ENCODE data around the gene PECR.
"Not testable (repeated sequence)": the region's sequence is repeated elsewhere in the genome, so short reads cannot be mapped to it uniquely, and the experiment has no call there.

PECR gene

DNA sequence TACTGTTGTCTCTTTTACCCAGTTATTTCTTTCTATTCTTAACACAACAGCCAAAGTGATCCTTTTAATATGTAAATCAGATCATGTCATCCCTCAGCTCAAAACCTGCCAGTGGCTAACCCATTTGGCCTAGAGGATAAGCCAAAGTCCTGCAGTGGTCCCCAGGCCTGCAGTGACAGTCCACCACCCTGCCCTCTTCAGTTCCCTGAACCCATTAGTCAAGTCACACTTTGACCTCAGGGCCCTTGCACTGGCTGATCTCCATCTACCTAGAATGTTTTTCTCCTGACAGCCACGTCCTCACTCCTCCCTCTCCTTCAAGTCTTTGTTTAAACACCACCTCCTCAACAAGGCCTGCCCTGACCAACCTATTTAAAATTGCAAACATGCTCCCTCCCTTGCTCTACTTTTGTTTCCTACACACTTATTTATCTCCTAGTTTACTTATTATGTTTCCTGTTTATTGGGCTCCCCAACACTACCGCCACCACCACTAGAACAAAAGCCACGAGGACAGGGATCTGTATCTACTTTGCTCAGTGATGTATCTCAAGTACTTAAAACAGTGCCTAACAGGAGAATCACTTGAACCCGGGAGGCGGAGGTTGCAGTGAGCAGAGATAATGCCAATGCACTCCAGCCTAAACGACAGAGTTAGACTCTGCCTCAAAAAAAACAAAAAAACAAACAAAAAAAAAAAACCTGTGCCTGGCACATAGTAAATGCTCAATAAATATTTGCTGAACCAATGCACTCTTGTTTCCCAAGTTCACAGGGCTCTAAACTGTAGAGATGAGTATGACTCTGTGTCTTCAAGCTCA, 77.5 kb downstream of the PECR start:
- Mint-ChIP-seq H3K4me3 (no peak overlapping the region), H3K4me1 (ENCODE audit: low read depth) (peaks cover 35% of the 10 kb centered on the region), H3K27me3 (ENCODE audit: low read depth) (no peaks in the 10 kb centered on the region), H3K9me3 (no peaks in the 10 kb centered on the region), H3K36me3 (ENCODE audit: low read depth) (no peaks in the 10 kb centered on the region), H3K27ac (peak overlapping the region; percentile 24)
- DNase-seq (ENCODE audit: low spot score): no peak

DNA sequence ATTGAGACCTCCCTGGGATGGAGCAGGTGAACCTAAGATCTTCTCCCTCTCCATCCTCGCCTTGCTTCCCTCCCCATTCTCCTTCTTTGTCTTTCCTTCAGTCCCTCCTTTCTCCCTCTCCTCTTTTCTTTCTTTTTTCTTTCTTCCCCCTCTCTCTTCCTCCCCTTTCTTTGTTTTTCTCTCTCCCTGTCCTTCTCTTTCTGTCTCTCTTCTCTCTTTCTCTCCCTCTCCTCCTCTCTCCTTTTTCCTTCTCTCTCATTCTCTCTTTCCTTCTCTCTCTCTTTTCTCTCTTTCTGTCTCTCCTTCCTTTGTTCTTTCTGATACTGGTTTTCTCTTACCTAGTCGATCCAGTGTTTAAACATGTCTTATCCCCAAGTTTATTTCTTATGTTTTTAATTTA, 78.9 kb downstream of the PECR start:
- H3K27me3 Mint-ChIP-seq (ENCODE audit: low read depth): no peaks in the 10 kb centered on the region
- no peak for DNase-seq (ENCODE audit: low spot score)
- H3K27ac Mint-ChIP-seq: peak overlapping the region; percentile 18
- no peak overlapping the region for H3K4me3 Mint-ChIP-seq
- H3K36me3 Mint-ChIP-seq (ENCODE audit: low read depth): peaks cover 1% of the 10 kb centered on the region
- H3K9me3 Mint-ChIP-seq: no peaks in the 10 kb centered on the region
- peaks cover 36% of the 10 kb centered on the region for H3K4me1 Mint-ChIP-seq (ENCODE audit: low read depth)

DNA sequence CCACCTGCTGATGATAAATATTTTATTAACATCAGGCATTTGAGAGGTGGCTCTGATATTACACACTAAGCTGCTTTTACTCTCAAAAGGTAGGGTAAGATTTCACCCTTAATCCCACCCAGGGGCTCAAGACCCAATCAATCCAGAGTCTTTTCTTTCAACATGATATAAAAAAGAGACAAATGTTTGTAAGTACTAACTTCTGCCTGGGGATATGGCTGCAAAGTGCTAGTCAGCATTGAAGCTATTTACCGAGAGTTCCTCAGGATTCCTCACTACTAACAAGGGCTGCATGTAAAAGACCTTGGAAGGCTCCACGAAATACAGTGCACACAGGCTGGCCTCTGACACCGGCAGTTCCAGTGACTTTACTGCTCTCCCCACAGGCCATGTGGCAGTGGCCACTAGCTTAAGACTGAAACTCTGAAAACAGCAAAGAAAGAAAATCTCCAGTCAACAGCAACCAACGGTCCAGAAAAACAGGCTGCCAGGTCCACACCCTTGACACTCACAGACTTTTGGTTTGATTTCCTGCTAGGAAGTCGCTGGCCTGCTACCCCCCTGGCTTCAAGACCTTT, 79.4 kb downstream of the PECR start:
- no peak for DNase-seq (ENCODE audit: low spot score)
- peaks cover 40% of the 10 kb centered on the region for H3K4me1 Mint-ChIP-seq (ENCODE audit: low read depth)
- peak overlapping the region; percentile 18 for H3K27ac Mint-ChIP-seq
- H3K4me3 Mint-ChIP-seq: no peak overlapping the region
- H3K36me3 Mint-ChIP-seq (ENCODE audit: low read depth): peaks cover 3% of the 10 kb centered on the region
- no peaks in the 10 kb centered on the region for H3K27me3 Mint-ChIP-seq (ENCODE audit: low read depth)
- no peaks in the 10 kb centered on the region for H3K9me3 Mint-ChIP-seq

DNA sequence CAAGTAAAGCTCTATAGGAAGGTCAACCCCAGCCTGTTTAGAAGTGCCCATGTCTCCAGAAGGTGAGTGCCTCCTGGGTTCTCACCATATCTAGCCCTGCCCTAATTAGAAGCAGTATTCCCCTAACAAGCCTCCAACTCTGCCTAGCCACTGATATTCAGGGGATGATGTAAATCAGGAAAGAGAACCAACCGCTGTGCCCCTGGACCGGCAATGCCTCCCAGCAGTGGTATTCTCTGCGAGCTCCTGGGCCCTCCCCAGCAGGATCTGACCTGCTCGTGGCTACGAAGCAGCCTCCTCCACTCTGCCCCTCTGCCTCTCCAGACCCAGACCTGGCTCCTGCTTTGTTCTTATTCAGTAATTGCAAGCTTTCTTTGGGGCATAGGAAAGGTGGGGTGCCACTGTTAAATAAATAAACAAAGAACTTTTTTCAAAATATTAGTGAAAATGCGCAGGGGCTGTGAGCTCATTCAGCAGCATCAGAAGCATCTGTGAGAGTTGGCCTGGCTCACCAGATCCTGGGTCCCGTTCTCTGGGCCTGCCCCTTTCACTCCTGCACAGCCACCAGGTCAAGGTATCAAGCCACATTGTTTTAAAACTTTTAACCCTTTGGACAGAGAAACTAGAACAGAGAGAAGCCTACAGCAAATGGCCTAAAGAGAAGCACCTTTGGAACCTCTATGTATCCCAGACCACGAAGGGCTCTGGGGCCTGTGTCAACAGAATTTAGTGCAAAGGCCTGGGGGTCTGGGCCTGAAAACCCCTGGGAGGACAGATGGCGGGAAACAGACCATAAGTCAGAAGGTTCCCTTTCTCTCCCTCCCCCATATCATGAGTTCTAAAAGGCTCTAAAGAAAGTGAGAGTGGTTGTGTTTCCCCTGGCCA, 80.2 kb downstream of the PECR start:
- Mint-ChIP-seq H3K4me3 (no peak overlapping the region), H3K36me3 (ENCODE audit: low read depth) (peaks cover 3% of the 10 kb centered on the region), H3K4me1 (ENCODE audit: low read depth) (peaks cover 34% of the 10 kb centered on the region), H3K27ac (no peak overlapping the region), H3K9me3 (no peaks in the 10 kb centered on the region), H3K27me3 (ENCODE audit: low read depth) (no peaks in the 10 kb centered on the region)
- no peak for DNase-seq (ENCODE audit: low spot score)

DNA sequence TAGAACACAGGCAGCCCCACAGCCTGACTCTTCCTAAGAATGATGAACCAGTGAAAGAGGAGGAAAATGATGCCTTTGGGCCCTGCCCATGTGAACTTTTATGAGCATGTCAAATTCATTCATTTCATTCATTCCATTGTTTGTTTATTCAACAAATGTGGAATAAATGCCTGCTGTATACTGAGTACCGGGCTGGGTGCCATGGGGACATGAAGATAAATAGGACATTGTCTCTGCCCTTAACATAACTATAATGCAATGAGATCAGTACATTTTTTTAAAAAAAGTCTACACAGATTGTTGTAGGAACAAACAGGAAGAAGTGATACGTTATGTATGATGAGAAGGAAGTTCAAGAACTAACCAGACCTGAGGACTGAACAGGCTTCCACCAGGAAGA, 83.0 kb downstream of the PECR start:
- DNase-seq (ENCODE audit: low spot score): no peak
- no peaks in the 10 kb centered on the region for H3K27me3 Mint-ChIP-seq (ENCODE audit: low read depth)
- H3K9me3 Mint-ChIP-seq: no peaks in the 10 kb centered on the region
- peaks cover 21% of the 10 kb centered on the region for H3K36me3 Mint-ChIP-seq (ENCODE audit: low read depth)
- no peak overlapping the region for H3K27ac Mint-ChIP-seq
- peaks cover 15% of the 10 kb centered on the region for H3K4me1 Mint-ChIP-seq (ENCODE audit: low read depth)
- no peak overlapping the region for H3K4me3 Mint-ChIP-seq

DNA sequence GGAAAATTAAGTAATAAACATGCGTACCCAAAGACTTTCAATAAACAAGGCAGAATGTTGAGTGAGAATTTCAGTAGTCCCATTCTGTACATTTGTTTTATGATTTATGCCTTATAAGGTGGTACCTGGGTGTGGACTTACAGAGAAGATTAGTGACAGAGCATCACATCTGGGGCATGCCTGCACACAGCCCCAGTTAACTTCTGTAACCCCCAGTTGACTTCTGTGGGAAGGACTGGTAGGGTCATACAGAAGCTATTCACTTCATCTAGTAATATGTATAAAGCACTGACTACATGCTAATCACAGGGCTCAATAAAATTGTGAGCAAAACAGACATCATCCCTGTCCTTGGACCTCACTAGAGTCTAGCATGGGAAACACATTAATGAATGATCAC, 84.4 kb downstream of the PECR start:
- Mint-ChIP-seq H3K4me3 (no peak overlapping the region), H3K4me1 (ENCODE audit: low read depth) (peaks cover 6% of the 10 kb centered on the region), H3K36me3 (ENCODE audit: low read depth) (peaks cover 33% of the 10 kb centered on the region), H3K9me3 (no peaks in the 10 kb centered on the region), H3K27me3 (ENCODE audit: low read depth) (no peaks in the 10 kb centered on the region), H3K27ac (no peak overlapping the region)
- DNase-seq (ENCODE audit: low spot score): no peak

DNA sequence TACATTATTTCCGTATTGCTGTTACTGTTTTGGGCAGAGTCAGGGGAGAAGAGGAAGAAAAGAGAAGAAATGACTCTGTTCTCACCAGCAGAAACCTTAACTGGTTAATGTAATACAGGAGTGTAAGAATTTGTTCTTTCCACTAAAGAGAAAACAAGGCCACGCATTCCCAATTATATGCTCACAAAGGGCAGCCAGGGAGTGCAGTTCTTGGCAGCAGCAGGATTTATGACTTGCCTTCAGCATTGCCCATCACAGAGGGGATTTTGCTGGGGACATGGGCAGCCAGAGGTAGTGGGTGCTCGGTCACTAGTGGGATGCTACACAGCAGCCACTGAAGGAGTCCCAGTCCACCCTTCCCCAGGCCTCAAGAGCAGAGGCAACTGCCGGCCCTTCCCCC, 86.7 kb downstream of the PECR start:
- H3K27me3 Mint-ChIP-seq (ENCODE audit: low read depth): no peaks in the 10 kb centered on the region
- peaks cover 55% of the 10 kb centered on the region for H3K36me3 Mint-ChIP-seq (ENCODE audit: low read depth)
- H3K4me1 Mint-ChIP-seq (ENCODE audit: low read depth): peaks cover 5% of the 10 kb centered on the region
- H3K27ac Mint-ChIP-seq: no peak overlapping the region
- DNase-seq (ENCODE audit: low spot score): no peak
- H3K9me3 Mint-ChIP-seq: peaks cover 22% of the 10 kb centered on the region
- H3K4me3 Mint-ChIP-seq: no peak overlapping the region

DNA sequence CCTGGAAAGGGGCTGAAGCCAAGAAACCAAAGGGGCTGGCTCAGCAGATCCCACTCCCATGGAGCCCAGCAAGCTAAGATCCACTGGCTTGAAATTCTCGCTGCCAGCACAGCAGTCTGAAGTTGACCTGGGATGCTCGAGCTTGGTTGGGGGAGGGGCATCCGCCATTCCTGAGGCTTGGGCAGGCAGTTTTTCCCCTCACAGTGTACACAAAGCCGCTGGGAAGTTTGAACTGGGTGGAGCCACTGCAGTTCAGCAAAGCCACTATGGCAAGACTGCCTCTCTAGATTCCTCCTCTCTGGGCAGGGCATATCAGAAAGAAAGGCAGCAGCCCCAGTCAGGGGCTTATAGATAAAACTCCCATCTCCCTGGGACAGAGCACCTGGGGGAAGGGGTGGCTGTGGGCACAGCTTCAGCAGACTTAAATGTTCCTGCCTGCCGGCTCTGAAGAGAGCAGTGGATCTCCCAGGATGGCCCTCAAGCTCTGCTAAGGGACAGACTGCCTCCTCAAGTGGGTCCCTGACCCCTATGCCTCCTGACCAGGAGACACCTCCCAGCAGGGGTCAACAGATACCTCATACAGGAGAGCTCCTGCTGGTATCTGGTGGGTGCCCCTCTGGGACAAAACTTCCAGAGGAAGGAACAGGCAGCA, 92.9 kb downstream of the PECR start:
- H3K4me1 Mint-ChIP-seq (ENCODE audit: low read depth); DNase-seq (ENCODE audit: low spot score); H3K4me3 Mint-ChIP-seq; H3K27me3 Mint-ChIP-seq (ENCODE audit: low read depth); H3K27ac Mint-ChIP-seq: not testable (repeated sequence)
- Mint-ChIP-seq H3K9me3 (peaks cover 54% of the 10 kb centered on the region), H3K36me3 (ENCODE audit: low read depth) (peaks cover 65% of the 10 kb centered on the region)

All from T-helper 2 cell treated with Interferon-gamma antibody and Interleukin-4, amounts not matched to agents 5 μg/mL and 100 μg/mL, for 36 hours (primary cell).